ENCODE data around the gene UGT1A1.
A peak's percentile ranks its signal among the peaks of the same experiment; 100 is the strongest.
"Not testable (repeated sequence)": the region's sequence is repeated elsewhere in the genome, so short reads cannot be mapped to it uniquely, and the experiment has no call there.

The UGT1A1 gene

DNA sequence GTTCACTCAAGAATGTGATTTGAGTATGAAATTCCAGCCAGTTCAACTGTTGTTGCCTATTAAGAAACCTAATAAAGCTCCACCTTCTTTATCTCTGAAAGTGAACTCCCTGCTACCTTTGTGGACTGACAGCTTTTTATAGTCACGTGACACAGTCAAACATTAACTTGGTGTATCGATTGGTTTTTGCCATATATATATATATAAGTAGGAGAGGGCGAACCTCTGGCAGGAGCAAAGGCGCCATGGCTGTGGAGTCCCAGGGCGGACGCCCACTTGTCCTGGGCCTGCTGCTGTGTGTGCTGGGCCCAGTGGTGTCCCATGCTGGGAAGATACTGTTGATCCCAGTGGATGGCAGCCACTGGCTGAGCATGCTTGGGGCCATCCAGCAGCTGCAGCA, at the start of gene UGT1A1:
Gene UGT1A1 (plus strand): TSS at position 228 of the 400 bp plus-strand sequence. CDS start 18 bp downstream, at position 246.
- DNase-seq (ENCODE audit: low read depth) = no peak

DNA sequence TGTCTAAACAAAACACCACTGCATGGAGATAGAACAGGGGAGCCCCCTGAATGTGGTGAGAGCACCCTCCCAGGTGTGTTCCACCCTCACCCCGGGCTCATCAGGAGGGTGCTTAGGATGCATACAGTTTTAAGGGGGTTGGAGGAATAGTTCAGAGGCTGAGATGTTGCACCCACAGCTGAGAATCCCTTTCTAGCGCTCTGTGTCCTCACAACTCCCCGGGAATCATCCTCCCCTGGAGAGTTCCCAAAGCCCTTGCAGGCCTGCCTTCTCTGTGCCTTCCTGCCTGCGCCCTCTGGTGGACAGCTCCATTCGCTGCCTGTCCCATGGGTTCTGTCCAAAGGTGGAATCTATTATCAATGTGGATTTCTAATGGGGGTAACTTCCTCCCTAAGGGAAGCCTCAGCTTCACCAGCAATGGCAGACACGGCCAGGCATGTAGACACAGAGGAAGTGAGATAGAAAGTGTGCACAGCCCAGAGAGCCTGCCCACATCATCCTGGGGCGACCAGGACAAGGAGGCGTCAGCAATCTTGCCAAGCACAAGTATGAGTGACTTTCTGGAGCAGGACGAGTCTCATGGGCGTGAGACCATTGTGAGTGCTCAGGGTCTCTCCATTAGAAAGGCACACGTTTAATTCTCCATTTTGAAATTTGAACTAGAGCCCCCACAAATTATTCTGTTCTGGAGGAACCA, 48.6 kb upstream of the UGT1A1 start:
- peak; percentile 24 for DNase-seq (ENCODE audit: low read depth)

DNA sequence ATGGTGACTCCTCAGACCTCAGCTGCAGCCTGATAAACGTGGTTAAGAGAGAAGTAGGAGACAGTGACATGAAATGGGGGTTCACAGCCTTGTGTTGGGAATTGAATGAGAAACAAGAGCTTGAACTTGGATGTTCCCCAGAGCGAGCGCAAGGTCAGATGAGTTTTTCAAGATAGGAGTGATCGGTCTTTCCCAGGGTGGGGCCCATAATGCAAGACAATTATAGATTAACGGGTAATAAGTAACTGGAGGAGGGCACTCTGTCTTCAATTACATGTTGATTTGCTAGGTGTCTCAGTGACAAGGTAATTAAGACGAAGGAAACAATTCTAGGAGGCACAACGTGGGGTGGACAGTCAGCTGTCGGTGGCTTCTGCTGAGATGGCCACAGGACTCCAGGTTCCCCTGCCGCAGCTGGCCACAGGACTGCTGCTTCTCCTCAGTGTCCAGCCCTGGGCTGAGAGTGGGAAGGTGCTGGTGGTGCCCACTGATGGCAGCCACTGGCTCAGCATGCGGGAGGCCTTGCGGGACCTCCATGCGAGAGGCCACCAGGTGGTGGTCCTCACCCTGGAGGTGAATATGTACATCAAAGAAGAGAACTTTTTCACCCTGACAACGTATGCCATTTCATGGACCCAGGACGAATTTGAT, 47.3 kb upstream of the UGT1A1 start, which contains the start of gene UGT1A5:
Gene UGT1A5 (plus strand): TSS at position 297 of the 651 bp plus-strand sequence. CDS start 85 bp downstream, at position 382.
- no peak for DNase-seq (ENCODE audit: low read depth)

DNA sequence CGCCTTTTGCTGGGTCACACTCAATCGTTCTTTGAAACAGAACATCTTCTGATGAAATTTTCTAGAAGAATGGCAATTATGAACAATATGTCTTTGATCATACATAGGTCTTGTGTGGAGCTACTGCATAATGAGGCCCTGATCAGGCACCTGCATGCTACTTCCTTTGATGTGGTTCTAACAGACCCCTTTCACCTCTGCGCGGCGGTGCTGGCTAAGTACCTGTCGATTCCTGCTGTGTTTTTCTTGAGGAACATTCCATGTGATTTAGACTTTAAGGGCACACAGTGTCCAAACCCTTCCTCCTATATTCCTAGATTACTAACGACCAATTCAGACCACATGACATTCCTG, 46.8 kb upstream of the UGT1A1 start:
- DNase-seq (ENCODE audit: low read depth) = no peak

DNA sequence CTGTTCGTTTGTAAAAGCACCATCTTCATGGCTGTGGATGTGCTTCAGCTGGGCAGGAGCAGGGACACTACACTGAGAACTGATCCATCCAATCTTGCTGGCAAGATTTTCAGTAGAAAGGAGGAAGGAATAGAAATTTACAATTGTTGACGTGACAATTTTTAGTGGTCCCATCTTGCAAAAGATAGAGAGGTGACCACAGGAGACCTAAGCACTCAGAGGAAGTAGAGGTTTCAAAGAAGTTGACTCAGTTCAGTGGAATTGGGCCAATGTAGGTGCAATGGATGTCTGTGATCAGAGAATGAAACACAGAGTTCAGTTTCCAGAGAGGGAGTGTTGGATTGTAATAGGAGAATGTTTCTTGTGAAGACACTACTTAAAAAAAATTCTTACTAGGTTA, 45.9 kb upstream of the UGT1A1 start:
- no peak for DNase-seq (ENCODE audit: low read depth)

DNA sequence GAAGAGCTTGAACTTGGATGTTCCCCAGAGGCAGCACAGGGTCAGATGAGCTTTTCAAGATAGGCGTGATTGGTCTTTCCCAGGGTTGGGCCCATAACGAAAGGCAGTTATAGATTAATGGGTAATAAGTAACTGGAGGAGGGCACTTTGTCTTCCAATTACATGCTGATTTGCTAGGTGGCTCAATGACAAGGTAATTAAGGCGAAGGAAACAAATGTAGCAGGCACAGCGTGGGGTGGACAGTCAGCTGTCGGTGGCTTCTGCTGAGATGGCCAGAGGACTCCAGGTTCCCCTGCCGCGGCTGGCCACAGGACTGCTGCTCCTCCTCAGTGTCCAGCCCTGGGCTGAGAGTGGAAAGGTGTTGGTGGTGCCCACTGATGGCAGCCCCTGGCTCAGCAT, 41.5 kb upstream of the UGT1A1 start, which contains the start of gene UGT1A4:
Gene UGT1A4 (plus strand): TSS at position 185 of the 400 bp plus-strand sequence. CDS start 85 bp downstream, at position 270.
- no peak for DNase-seq (ENCODE audit: low read depth)

DNA sequence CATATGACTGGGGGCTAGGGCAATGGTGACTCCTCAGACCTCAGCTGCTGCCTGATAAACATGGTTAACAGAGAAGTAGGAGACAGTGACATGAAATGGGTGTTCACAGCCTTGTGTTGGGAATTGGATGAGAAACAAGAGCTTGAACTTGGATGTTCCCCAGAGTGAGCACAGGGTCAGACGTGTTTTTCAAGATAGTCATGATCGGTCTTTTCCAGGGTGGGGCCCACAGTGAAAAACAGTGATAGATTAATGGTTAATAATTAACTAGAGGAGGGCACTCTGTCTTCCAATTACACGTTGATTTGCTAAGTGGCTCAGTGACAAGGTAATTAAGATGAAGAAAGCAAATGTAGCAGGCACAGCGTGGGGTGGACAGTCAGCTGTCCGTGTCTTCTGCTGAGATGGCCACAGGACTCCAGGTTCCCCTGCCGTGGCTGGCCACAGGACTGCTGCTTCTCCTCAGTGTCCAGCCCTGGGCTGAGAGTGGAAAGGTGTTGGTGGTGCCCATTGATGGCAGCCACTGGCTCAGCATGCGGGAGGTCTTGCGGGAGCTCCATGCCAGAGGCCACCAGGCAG, 31.3 kb upstream of the UGT1A1 start, which contains the start of gene UGT1A3:
Gene UGT1A3 (plus strand): TSS at position 320 of the 579 bp plus-strand sequence. CDS start 85 bp downstream, at position 405.
- no peak for DNase-seq (ENCODE audit: low read depth)

DNA sequence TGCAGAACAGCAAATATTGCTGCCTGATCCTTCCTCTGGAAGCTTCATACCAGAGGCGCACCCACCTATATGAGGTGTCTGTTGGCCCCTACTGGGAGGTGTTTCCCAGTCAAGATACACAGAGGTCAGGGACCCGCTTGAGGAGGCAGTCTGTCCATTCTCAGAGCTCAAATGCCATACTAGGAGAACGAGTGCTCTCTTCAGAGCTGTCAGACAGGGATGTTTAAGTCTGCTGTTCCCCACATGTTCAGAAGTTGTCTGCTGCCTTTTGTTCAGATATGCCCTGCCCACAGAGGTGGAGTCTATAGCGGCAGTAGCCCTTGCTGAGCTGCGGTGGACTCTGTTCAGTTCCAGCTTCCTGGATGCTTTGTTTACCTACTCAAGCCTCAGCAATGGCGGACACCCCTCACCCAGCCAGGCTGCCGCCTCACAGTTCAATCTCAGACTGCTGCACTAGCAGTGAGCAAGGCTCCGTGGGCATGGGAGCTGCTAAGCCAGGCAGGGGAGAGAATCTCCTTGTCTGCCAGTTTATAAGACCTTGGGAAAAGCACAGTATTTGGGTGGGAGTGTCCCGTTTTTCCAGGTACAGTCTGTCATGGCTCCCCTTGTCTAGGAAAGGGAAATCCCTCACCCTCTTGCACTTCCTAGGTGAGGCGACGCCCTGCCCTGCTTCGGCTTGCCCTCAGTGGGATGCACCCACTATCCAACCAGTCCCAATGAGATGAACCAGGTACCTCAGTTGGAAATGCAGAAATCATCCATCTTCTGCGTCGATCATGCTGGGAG, 23.0 kb upstream of the UGT1A1 start:
- not testable (repeated sequence) for DNase-seq (ENCODE audit: low read depth)

DNA sequence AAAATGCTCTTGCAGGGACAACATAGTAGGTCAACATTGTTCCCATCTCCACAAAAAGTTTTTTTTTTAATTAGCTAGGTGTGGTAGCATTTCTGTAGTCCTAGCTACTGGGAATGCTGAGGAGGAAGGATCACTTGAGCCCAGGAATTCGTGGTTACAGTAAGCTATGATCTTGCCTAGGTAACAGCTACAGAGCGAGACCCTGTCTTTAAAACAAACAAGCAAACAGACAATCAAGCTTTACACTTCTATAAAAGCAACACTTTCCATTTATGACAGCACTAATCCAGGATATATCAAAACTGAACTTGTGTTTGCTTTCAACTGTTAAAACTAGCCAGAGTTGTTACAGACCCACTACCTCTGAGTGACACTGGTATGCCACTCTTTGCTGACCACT, 19.2 kb upstream of the UGT1A1 start:
- DNase-seq (ENCODE audit: low read depth) = no peak

DNA sequence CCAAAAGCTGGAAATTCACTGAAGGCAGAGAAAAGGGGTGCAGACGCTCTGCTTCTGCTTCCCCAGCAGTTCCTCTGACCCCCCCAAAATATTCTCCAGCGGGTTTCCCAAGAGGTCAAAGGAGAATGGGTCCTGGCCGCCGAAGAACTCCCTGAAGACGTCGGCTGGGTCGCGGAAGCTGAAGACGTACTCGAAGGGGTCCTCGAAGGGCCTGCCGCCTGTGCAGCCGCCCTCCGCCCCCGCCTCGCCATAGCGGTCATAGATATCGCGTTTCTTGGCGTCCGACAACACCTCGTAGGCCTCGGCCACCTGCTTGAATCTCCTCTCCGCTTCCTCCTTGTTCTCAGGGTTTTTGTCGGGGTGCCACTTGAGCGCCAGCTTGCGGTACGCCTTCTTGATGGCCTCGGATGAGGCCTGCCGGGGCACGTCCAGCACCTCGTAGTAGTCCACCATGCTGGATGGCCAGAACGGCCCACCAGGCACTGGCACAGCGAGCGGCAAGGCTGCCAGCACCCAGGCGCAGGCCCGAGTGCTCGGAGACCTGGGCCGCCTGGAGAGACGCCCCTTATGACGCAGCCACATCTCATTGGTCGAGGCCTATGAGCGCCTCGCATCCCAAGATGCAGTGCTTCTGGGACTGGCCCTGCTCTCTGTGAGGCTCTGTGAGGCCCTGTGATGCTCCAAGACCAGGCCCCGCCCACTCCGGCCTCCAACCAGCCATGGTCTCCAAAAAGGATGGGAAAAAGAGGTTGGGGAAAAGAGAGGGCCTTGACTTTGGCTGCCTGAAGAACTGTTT, 16.4 kb upstream of the UGT1A1 start:
- DNase-seq (ENCODE audit: low read depth) = no peak

DNA sequence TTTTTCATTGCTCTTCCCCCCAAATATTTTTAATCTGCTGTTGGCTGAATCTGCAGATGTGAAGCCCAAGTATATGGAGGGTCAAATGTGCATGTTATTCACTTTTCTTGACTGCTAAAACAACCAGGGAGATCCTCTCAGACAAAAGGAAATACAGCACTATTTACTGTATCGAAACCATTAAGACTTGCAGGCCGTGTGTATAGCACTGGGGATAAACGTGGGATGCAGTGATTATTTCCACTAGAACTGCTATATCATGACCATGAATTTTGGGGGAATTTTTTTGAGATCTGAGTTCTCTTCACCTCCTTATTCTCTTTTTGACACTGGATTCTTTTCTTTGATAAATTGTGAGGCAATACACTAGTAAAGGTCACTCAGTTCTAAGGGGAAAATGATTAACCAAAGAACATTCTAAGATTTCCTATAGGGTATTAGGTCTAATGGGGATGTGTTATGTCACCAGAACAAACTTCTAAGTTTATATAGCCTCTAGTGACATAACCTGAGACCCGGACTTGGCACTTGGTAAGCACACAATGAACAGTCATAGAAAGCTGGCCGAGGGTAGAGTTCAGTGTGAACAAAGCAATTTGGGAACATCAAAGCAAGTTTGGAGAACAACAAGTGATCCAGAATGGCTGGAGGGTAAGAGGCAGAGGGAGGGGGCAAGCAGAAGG, 14.9 kb upstream of the UGT1A1 start:
- no peak for DNase-seq (ENCODE audit: low read depth)

DNA sequence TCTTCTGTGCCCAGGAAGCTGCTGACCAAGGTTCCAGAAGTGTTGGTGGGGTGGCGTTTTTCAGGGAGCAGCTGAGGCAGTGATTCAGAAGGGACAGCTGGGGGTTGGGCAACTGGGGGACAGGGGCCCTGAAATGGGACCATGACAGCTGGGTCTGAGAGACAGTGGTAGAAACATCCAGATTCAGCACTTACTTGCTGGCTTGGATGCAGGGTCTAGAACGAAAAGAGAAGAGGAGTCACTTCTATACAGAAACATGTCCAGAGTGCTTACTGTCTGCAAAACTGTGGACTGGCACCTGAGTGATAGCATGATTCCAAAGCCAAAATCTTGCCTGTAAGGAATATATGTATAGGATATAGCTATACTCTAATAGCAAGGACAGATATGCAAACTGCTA, 14.2 kb upstream of the UGT1A1 start:
- not testable (repeated sequence) for DNase-seq (ENCODE audit: low read depth)

DNA sequence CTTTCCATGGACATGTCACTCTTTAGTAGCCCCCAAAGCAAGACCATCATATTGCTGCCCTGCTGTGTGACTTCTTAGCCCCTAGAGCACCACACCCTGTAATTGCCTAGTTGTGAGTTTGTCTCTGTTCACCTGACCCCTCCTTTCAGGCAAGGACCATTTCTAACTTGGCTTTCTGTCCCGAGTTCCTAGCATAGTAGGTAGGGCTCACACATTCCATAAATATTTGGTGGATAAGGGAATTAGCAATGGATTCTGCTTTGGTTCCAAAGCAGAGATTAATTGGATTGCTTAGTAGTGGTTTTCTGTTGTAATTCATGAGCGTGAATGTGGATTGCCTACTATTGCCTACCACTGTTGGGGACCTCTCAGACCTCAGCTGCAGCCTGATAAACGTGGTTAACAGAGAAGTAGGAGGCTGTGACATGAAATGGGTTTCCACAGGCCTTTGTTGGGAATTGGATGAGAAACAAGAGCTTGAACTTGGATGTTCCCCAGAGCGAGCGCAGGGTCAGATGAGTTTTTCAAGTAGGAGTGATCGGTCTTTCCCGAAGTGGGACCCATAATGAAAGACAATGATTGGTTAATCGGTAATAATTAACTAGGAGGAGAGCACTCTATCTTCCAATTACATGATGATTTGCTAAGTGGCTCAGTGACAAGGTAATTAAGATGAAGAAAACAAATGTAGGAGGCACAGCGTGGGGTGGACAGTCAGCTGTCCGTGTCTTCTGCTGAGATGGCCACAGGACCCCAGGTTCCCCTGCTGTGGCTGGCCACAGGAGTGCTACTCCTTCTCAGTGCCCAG, 13.4 kb upstream of the UGT1A1 start:
- DNase-seq (ENCODE audit: low read depth) = no peak

DNA sequence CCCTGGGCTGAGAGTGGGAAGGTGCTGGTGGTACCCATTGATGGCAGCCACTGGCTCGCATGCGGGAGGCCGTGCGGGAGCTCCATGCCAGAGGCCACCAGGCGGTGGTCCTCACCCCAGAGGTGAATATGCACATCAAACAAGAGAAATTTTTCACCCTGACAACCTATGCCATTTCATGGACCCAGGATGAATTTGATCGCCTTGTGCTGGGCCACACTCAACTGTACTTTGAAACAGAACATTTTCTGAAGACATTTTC, 12.9 kb upstream of the UGT1A1 start:
- no peak for DNase-seq (ENCODE audit: low read depth)

DNA sequence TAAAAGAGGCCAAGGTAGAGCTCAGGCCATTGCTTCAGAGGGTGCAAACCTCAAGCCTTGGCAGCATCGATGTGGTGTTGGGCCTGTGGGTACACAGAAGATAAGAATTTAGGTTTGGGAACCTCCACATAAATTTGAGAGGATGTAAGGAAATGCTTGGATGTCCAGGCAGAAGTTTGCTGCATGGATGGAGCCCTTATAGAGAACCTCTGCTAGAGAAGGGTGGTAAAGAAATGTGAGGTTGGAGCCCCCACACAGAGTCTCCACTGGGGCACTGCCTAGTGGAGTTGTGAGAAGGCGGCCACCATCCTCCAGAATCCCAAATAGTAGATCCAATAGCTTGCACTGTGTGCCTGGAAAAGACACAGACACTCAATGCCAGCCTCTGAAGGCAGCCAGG, 9.4 kb upstream of the UGT1A1 start:
- DNase-seq (ENCODE audit: low read depth) = not testable (repeated sequence)

DNA sequence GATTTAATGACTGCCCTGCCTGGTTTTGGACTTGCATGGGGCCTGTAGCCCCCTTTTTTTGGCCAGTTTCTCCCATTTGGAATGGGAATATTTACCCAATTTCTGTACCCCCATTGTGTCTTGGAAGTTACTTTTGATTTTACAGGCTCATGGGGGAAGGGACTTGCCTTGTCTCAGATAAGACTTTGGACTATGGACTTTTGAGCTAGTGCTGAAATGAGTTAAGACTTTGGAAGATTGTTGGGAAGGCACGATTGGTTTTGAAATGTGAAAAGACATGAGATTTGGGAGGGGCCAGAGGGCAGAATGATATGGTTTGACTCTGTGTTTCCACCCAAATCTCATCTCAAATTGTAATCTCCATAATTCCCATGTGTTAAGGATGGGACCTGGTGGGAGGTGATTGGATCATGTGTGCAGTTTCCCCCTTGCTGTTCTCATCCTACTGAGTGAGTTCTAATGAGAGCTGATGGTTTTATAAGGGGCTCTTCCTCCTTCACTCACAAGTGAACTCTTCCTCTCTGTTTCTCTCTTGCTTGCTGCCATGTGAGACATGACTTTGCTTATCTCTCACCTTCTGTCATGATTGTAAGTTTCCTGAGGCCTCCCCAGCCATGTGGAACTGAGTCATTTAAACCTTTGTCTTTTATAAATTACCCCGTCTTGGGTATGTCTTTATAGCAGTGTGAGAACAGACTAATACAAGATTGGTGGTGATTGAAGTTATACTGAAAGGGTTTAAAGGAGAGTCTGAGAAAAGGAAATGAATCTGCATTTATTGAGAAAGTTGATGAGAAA, 8.7 kb upstream of the UGT1A1 start:
- DNase-seq (ENCODE audit: low read depth) = not testable (repeated sequence)

DNA sequence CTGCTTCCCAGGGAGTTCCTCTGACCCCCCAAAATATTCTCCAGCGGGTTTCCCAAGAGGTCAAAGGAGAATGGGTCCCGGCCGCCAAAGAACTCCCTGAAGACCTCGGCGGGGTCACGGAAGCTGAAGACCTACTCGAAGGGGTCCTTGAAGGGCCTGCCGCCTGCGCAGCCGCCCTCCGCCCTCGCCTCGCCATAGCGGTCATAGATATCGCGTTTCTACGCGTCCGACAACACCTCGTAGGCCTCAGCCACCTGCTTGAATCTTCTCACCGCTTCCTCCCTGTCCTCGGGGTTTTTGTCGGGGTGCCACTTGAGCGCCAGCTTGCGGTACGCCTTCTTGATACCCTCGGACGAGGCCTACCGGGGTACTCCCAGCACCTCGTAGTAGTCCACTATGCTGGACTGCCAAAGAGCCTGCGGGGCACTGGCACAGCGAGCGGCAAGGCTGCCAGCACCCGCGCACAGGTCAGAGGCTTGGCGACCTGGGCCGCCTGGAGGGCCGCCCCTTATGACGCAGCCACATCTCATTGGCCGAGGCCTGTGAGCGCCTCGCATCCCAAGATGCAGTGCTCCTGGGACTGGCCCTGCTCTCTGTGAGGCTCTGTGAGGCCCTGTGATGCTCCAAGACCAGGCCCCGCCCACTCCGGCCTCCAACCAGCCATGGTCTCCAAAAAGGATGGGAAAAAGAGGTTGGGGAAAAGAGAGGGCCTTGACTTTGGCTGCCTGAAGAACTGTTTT, 5.0 kb upstream of the UGT1A1 start:
- DNase-seq (ENCODE audit: low read depth) = no peak

DNA sequence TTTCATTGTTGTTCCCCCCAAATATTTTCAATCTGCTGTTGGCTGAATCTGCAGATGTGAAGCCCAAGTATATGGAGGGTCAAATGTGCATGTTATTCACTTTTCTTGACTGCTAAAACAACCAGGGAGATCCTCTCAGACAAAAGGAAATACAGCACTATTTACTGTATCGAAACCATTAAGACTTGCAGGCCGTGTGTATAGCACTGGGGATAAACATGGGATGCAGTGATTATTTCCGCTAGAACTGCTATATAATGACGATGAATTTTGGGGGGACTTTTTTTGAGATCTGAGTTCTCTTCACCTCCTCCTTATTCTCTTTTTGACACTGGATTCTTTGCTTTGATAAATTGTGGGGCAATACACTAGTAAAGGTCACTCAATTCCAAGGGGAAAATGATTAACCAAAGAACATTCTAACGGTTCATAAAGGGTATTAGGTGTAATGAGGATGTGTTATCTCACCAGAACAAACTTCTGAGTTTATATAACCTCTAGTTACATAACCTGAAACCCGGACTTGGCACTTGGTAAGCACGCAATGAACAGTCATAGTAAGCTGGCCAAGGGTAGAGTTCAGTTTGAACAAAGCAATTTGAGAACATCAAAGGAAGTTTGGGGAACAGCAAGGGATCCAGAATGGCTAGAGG, 3.5 kb upstream of the UGT1A1 start:
- DNase-seq (ENCODE audit: low read depth) = no peak

All from CMK (cell line).